DND-41 (cell line): ENCODE results near the gene DCUN1D1.

Experiments
- ATAC-seq: fragments of 200-7000 bp; cut with Tn5 transposase; 3 replicates; pipeline ENCODE4 v1.9.1; 2021; ENCODE audit warnings: low read depth; ENCODE audit not compliant: insufficient read depth
- DNase-seq: peaks from one replicate; pipeline ENCODE4 v3.0.0-alpha.2; 2020
- H2AFZ ChIP-seq: 2 replicates; pipeline ENCODE4 v1.6.0; 2012; ENCODE audit warnings: low read depth, low read length
- H3K27ac ChIP-seq: 2 replicates; pipeline ENCODE4 v1.5.1; 2012; ENCODE audit warnings: low read length, inconsistent platforms
- H3K27me3 ChIP-seq: fragments of 200-600 bp; sonication (generic); 2 replicates; pipeline ENCODE4 v1.6.0; 2012; ENCODE audit warnings: low read length, mild to moderate bottlenecking, inconsistent platforms; ENCODE audit not compliant: insufficient read depth, poor library complexity
- H3K36me3 ChIP-seq: 2 replicates; pipeline ENCODE4 v1.5.1; 2012; ENCODE audit warnings: low read length, inconsistent platforms; ENCODE audit not compliant: insufficient read depth
- H3K4me1 ChIP-seq: 2 replicates; pipeline ENCODE4 v1.5.1; 2012; ENCODE audit warnings: mild to moderate bottlenecking, low read length; ENCODE audit not compliant: insufficient read depth
- H3K4me2 ChIP-seq: 2 replicates; pipeline ENCODE4 v1.6.0; 2012; ENCODE audit warnings: mild to moderate bottlenecking, moderate library complexity, low read length, inconsistent platforms; ENCODE audit not compliant: insufficient read depth
- H3K4me3 ChIP-seq, 2 experiments: fragments of 200-600 bp in 1 of 2; shearing (Covaris generic) in 1 of 2; 2 replicates each; pipeline ENCODE4 v1.5.1; 2012 to 2016; ENCODE audit warnings: inconsistent platforms in 2 of 2, low read length in 2 of 2, mild to moderate bottlenecking in 2 of 2, low read depth in 1 of 2, moderate library complexity in 1 of 2
- H3K79me2 ChIP-seq: 2 replicates; pipeline ENCODE4 v1.6.0; 2012; ENCODE audit warnings: low read length, inconsistent platforms; ENCODE audit not compliant: insufficient read depth
- H3K9ac ChIP-seq: 2 replicates; pipeline ENCODE4 v1.6.0; 2012; ENCODE audit warnings: low read depth, mild to moderate bottlenecking, inconsistent platforms, low read length, moderate library complexity
- H3K9me3 ChIP-seq: 2 replicates; pipeline ENCODE4 v1.5.1; 2012; ENCODE audit warnings: low read length, moderate library complexity, mild to moderate bottlenecking, inconsistent platforms; ENCODE audit not compliant: insufficient read depth, severe bottlenecking
- H4K20me1 ChIP-seq: 2 replicates; pipeline ENCODE4 v1.6.0; 2012; ENCODE audit warnings: low read length; ENCODE audit not compliant: insufficient read depth
- EZH2 ChIP-seq: IDR thresholded peaks from 3 replicates; pipeline ENCODE4 v1.6.1; 2012; ENCODE audit warnings: borderline replicate concordance, low read depth, mild to moderate bottlenecking, moderate library complexity, low read length, inconsistent platforms; ENCODE audit not compliant: severe bottlenecking
- TF ChIP-seq, protein P1 (sequence below): IDR thresholded peaks from 2 replicates; pipeline ENCODE4 v1.5.1; 2012; ENCODE audit warnings: borderline replicate concordance, low read length, moderate library complexity, mild to moderate bottlenecking; ENCODE audit not compliant: poor library complexity, severe bottlenecking; ENCODE audit errors: extremely low read depth

The DCUN1D1 gene

DNA sequence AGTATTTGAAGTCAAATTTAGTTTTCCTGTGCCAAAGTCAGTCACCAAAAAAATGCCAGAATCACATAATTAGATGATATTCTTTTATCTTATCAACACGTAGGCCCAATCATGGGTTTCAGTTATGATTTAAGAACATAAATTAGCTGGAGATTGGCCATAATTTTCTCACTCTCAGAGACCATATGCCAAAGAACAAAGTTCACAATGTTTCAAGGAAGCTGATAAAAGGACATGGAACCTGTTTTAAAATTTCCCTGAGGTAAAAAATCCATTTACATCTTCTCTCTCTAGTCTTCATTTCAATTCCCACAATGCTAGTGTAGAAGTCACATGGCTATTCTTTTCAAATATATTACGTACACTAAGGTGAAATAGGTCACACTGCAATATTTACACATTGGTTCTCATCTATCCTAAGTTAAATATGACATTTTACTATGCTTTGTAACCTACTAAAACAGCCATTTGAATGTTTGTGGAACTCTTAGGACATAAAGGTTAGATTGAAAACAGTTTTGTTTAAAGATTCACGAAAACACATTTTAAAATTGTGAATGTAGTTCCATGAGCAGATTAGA, 42.7 kb upstream of the DCUN1D1 start:
- Histone ChIP-seq H3K4me3 (no peak overlapping the region), H3K36me3 (peaks cover 39% of the 10 kb centered on the region), H3K79me2 (no peaks in the 10 kb centered on the region), H3K9ac (no peak overlapping the region), H3K9me3 (no peaks in the 10 kb centered on the region), H4K20me1 (no peaks in the 10 kb centered on the region), H2AFZ (no peak overlapping the region), H3K27ac (no peak overlapping the region), H3K4me1 (no peaks in the 10 kb centered on the region), H3K4me2 (no peak overlapping the region), H3K27me3 (no peaks in the 10 kb centered on the region)
- ATAC-seq (no peak), DNase-seq (no peak)
- TF ChIP-seq, protein P1, sequence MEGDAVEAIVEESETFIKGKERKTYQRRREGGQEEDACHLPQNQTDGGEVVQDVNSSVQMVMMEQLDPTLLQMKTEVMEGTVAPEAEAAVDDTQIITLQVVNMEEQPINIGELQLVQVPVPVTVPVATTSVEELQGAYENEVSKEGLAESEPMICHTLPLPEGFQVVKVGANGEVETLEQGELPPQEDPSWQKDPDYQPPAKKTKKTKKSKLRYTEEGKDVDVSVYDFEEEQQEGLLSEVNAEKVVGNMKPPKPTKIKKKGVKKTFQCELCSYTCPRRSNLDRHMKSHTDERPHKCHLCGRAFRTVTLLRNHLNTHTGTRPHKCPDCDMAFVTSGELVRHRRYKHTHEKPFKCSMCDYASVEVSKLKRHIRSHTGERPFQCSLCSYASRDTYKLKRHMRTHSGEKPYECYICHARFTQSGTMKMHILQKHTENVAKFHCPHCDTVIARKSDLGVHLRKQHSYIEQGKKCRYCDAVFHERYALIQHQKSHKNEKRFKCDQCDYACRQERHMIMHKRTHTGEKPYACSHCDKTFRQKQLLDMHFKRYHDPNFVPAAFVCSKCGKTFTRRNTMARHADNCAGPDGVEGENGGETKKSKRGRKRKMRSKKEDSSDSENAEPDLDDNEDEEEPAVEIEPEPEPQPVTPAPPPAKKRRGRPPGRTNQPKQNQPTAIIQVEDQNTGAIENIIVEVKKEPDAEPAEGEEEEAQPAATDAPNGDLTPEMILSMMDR, result no peak
- no peak for TF ChIP-seq EZH2

DNA sequence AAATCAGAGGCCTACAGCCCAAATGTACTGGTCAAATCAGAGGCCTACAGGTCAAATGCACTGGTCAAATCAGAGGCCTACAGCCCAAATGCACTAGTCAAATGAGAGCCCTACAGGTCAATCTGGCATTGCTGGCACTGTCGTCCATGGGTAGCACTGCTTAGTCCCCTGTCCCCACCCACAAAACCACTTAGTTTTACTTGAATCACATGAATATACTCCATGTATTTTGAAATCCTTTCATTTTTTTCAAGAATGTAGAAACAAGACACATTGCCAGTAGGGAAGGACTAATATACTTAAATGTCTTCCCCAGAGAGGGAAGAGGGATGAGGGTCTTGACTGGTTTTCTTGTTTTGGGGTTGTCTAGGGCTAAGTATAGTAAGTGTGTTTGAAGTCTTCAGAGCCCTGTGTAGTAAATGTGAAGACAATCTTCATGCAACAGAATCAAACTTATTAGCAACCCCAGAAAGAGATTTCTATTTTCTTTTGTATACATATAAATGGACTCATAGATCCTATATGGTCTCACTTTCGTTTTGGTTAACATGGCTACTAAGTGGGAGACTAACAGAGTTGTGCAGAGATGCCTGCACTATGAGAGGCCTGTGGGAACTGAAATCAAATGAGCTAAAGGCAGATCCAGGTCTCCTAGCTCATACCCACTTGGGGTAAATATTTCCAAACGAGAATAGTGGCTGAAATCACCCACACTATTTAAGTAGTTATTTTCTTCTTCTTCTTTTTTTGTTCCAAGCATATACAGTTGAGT, 38.3 kb upstream of the DCUN1D1 start:
- TF ChIP-seq, protein P1, result no peak
- no peak for TF ChIP-seq EZH2
- no peak overlapping the region for H3K4me3 ChIP-seq
- DNase-seq, result no peak
- no peaks in the 10 kb centered on the region for H4K20me1 ChIP-seq
- H2AFZ ChIP-seq, result no peak overlapping the region
- H3K36me3 ChIP-seq, result peaks cover 50% of the 10 kb centered on the region; the same call in 1 of the 2 replicates
- H3K27me3 ChIP-seq, result no peaks in the 10 kb centered on the region
- H3K4me2 ChIP-seq, result no peak overlapping the region
- H3K79me2 ChIP-seq, result no peaks in the 10 kb centered on the region
- H3K9me3 ChIP-seq, result no peaks in the 10 kb centered on the region
- no peaks in the 10 kb centered on the region for H3K4me1 ChIP-seq
- no peak overlapping the region for H3K27ac ChIP-seq
- ATAC-seq, result peak; percentile 76
- H3K9ac ChIP-seq, result no peak overlapping the region

DNA sequence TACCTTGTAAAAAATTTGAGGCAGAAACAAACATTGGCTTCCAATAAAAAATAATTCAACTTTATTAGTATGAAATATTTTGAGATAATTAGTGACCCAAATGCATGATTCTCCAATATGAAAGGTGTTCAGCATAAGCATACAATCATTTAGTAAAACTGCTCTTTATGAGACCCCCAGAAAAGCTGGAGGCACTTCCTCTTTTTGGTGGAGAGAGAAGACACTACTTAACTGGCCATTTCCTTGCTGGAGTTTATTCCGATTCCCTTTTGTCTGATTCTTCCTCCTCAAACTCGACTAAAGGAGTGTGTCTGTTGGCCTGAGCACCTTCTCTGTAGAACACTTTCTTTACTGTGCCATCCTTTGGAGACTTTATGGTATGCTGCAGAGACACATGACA, 34.8 kb upstream of the DCUN1D1 start:
- no peak for TF ChIP-seq EZH2
- TF ChIP-seq, protein P1, result no peak
- Histone ChIP-seq H4K20me1 (no peaks in the 10 kb centered on the region), H3K4me3 (no peak overlapping the region), H3K79me2 (no peaks in the 10 kb centered on the region), H3K27ac (no peak overlapping the region), H3K9me3 (no peaks in the 10 kb centered on the region), H3K9ac (no peak overlapping the region), H2AFZ (no peak overlapping the region), H3K27me3 (no peaks in the 10 kb centered on the region), H3K4me2 (no peak overlapping the region), H3K4me1 (no peaks in the 10 kb centered on the region), H3K36me3 (peaks cover 34% of the 10 kb centered on the region; the same call in 1 of the 2 replicates)
- DNase-seq, result no peak
- ATAC-seq, result no peak
